ENCODE measurements around the gene DLK2.

DNA sequence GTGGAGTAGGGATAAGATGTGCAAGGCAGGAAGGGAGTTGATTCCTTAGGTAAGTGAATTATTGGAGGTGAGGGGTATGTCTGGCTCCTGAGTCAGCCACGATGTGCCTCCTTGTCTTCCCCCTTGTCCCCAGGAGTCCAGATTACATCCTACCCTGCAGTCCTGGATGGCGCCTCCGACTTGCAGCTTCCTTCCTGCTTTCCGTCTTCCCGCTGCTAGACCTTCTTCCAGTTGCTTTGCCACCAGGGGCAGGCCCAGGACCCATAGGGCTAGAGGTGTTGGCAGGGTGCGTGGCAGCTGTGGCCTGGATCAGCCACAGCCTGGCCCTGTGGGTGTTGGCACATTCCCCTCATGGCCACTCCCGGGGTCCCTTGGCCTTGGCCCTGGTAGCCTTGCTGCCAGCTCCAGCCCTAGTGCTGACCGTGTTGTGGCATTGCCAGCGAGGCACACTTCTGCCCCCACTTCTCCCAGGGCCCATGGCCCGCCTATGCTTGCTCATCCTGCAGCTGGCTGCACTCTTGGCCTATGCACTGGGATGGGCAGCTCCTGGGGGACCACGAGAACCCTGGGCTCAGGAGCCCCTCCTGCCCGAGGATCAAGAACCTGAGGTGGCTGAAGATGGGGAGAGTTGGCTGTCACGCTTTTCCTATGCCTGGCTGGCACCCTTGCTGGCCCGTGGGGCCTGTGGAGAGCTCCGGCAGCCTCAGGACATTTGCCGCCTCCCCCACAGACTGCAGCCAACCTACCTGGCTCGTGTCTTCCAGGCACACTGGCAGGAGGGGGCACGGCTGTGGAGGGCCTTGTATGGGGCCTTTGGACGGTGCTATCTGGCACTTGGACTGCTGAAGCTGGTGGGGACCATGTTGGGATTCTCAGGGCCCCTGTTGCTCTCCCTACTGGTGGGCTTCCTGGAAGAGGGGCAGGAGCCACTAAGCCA, 23.1 kb downstream of the DLK2 start:
- TF ChIP-seq, protein P1, sequence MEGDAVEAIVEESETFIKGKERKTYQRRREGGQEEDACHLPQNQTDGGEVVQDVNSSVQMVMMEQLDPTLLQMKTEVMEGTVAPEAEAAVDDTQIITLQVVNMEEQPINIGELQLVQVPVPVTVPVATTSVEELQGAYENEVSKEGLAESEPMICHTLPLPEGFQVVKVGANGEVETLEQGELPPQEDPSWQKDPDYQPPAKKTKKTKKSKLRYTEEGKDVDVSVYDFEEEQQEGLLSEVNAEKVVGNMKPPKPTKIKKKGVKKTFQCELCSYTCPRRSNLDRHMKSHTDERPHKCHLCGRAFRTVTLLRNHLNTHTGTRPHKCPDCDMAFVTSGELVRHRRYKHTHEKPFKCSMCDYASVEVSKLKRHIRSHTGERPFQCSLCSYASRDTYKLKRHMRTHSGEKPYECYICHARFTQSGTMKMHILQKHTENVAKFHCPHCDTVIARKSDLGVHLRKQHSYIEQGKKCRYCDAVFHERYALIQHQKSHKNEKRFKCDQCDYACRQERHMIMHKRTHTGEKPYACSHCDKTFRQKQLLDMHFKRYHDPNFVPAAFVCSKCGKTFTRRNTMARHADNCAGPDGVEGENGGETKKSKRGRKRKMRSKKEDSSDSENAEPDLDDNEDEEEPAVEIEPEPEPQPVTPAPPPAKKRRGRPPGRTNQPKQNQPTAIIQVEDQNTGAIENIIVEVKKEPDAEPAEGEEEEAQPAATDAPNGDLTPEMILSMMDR (IDR thresholded peaks at IDR 0.05; ENCODE audit: low read depth, low read length) = no peak
- TF ChIP-seq EZH2phosphoT487 (IDR thresholded peaks at IDR 0.05; ENCODE audit: low read depth) = no peak
